Nephron progenitor cell (in vitro differentiated cells): Measurements from ENCODE around the gene FAM3D.

ENCODE experiments used
- DNase-seq: peaks from one replicate; pipeline ENCODE4 v3.0.0; 2021
- H3K27ac Mint-ChIP-seq: 2 replicates; pipeline ENCODE4 v1.8.0; 2021; ENCODE audit warnings: mild to moderate bottlenecking, moderate library complexity, mixed read lengths
- H3K27me3 Mint-ChIP-seq: 2 replicates; pipeline ENCODE4 v1.8.0; 2021; ENCODE audit warnings: mild to moderate bottlenecking, low read depth, mixed read lengths; ENCODE audit not compliant: poor library complexity
- H3K36me3 Mint-ChIP-seq: 2 replicates; pipeline ENCODE4 v1.8.0; 2021; ENCODE audit warnings: low read depth, mixed read lengths
- H3K4me1 Mint-ChIP-seq: 2 replicates; pipeline ENCODE4 v1.8.0; 2021; ENCODE audit warnings: mixed read lengths
- H3K4me3 Mint-ChIP-seq: 2 replicates; pipeline ENCODE4 v1.8.0; 2021; ENCODE audit warnings: mild to moderate bottlenecking, moderate library complexity, mixed read lengths
- H3K9me3 Mint-ChIP-seq: 2 replicates; pipeline ENCODE4 v1.8.0; 2021; ENCODE audit warnings: mild to moderate bottlenecking, moderate library complexity, mixed read lengths
- TF ChIP-seq, protein P1 (sequence below): fragments of 200-600 bp; sonication (generic); IDR thresholded peaks from 2 replicates; pipeline ENCODE4 v1.5.0; 2021; ENCODE audit warnings: antibody characterized with exemption

The FAM3D gene

DNA sequence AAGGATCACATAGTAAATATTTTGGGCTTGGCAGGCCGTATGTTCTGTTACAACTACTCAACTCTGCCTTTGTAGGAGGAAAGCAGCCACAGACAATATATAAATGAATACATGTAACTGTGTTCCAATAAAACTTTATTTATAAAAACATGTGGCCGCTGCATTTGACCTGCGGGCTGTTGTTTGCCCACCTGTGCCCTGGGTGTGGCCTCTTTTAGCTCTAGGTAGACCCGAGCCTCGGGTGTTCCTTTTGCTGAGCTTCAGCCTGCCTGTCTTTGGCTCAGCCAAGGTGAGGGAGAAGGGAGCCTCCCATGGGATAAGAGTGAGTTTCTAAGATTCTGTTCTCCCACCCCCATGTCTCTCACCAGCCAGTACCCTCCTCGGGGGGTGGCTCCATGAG lies 5.6 kb downstream of the FAM3D start:
- Mint-ChIP-seq H3K27me3 (peaks cover 12% of the 10 kb centered on the region), H3K4me3 (no peak overlapping the region), H3K27ac (no peak overlapping the region), H3K36me3 (no peaks in the 10 kb centered on the region), H3K9me3 (no peaks in the 10 kb centered on the region), H3K4me1 (peaks cover 4% of the 10 kb centered on the region)
- TF ChIP-seq, protein P1, sequence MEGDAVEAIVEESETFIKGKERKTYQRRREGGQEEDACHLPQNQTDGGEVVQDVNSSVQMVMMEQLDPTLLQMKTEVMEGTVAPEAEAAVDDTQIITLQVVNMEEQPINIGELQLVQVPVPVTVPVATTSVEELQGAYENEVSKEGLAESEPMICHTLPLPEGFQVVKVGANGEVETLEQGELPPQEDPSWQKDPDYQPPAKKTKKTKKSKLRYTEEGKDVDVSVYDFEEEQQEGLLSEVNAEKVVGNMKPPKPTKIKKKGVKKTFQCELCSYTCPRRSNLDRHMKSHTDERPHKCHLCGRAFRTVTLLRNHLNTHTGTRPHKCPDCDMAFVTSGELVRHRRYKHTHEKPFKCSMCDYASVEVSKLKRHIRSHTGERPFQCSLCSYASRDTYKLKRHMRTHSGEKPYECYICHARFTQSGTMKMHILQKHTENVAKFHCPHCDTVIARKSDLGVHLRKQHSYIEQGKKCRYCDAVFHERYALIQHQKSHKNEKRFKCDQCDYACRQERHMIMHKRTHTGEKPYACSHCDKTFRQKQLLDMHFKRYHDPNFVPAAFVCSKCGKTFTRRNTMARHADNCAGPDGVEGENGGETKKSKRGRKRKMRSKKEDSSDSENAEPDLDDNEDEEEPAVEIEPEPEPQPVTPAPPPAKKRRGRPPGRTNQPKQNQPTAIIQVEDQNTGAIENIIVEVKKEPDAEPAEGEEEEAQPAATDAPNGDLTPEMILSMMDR: no peak
- DNase-seq: no peak

DNA sequence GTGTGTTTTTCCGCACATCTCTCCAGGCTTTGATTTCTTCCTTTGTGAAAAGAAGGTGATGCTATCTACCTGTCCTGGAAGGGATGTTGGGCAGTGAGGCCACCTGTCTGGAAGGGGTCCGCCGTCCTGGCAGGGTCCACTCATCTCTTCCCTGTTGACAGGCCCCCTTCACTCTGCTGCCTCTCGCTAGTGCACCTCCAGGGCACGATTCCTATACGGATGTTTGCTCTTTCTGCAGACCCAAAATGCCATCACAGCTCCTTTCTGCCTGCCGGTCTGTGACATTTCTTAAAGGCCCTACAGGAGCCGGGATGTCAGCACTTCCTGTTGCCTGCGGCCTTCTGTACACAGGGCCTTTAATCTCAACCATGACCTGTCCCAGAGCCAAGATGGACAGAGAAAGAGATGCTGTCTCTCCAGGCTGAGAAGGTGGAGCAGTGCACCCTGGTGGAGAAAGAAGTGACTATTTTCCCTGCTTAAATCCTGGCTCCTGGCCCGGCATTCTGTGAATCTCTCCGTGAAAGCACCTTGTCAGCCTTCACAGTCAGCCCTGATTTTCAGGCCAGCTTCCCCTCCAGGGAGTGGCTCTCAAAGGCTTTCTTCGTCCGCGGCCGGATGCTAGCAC lies 7.4 kb downstream of the FAM3D start:
- TF ChIP-seq, protein P1: peak; percentile 30
- H3K4me3 Mint-ChIP-seq: no peak overlapping the region
- no peaks in the 10 kb centered on the region for H3K9me3 Mint-ChIP-seq
- DNase-seq: no peak
- no peaks in the 10 kb centered on the region for H3K36me3 Mint-ChIP-seq
- peaks cover 4% of the 10 kb centered on the region for H3K4me1 Mint-ChIP-seq
- H3K27ac Mint-ChIP-seq: no peak overlapping the region
- peaks cover 10% of the 10 kb centered on the region for H3K27me3 Mint-ChIP-seq

DNA sequence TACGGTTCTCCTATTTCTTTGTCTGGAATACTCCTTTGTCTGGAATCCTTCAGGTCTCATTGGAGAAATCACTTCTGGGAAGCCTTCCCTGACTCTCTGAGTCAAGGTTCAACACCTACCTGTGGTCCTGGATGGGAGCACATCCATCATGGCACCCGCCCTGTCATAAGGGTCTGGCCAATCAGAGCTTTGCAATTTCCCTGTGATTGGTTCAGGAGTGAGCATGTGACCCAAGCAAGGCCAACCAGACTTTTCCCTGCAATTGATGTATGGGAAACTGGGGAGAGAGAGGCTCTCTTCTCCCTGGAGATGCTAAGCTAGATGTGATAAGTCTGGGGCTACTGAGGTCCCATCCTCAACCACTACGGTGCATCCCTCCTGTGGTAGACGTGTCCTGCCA lies 8.1 kb downstream of the FAM3D start:
- DNase-seq: no peak
- H3K9me3 Mint-ChIP-seq: no peaks in the 10 kb centered on the region
- H3K36me3 Mint-ChIP-seq: no peaks in the 10 kb centered on the region
- H3K27me3 Mint-ChIP-seq: peaks cover 11% of the 10 kb centered on the region
- H3K4me1 Mint-ChIP-seq: peaks cover 4% of the 10 kb centered on the region
- TF ChIP-seq, protein P1: no peak
- no peak overlapping the region for H3K4me3 Mint-ChIP-seq
- H3K27ac Mint-ChIP-seq: no peak overlapping the region

DNA sequence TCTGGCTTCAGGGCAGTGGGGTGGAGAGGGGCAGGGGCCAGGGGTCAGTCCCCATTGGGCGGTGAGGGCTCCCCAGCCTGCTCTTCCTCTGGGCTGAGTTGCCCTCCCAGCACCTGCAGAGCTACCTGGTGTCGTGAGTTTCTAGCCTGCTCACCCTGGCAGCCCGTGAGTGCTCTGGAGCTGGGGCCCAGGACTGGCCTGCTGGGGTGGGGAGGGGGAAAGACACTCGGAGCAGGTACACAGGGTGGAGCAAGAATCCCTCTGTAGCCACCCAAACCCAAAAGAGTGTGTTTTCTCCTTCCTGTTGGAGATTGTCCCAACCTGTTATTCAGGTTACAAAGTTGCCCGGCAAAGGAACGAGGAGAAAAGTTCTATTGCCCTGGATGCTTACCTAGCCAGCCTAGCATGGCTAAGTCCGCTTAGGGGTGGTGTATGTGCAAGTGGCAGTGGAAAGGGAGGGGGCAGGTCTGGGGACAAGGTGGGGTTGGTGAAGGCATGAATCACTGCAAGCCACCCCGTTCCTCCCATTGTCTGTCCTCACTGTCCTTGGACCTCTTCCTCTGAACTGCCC lies 8.9 kb downstream of the FAM3D start:
- Mint-ChIP-seq H3K27me3 (peaks cover 18% of the 10 kb centered on the region), H3K4me3 (no peak overlapping the region), H3K9me3 (peaks cover 1% of the 10 kb centered on the region), H3K36me3 (no peaks in the 10 kb centered on the region), H3K27ac (no peak overlapping the region), H3K4me1 (peaks cover 4% of the 10 kb centered on the region)
- no peak for DNase-seq
- TF ChIP-seq, protein P1: no peak

DNA sequence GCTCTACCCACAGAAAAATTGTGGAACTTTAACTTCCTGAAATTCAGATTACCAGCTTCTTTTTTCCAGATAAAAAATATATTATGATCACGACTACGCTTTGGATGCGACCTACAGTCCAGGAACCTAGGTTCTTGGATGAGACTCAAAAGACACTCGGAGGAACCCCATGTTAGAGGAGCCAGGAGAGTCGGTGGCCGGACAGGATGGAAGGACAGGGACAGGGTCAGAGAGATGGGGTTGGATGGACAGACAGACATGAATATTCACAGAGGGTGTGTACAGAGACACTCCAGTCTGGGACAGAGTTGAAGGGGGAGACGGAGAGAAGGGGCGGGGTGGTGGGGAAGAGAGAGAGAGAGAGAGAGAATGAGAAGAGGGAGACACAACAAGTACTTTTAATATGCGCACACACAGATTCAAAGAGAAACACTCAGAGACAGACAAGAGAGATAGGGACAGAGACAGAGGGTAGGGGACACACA lies 9.5 kb downstream of the FAM3D start:
- no peak for DNase-seq
- TF ChIP-seq, protein P1: no peak
- H3K27ac Mint-ChIP-seq: peak overlapping the region; percentile 11
- H3K4me1 Mint-ChIP-seq: peaks cover 4% of the 10 kb centered on the region
- peaks cover 18% of the 10 kb centered on the region for H3K27me3 Mint-ChIP-seq
- H3K9me3 Mint-ChIP-seq: peaks cover 4% of the 10 kb centered on the region
- no peak overlapping the region for H3K4me3 Mint-ChIP-seq
- H3K36me3 Mint-ChIP-seq: no peaks in the 10 kb centered on the region

DNA sequence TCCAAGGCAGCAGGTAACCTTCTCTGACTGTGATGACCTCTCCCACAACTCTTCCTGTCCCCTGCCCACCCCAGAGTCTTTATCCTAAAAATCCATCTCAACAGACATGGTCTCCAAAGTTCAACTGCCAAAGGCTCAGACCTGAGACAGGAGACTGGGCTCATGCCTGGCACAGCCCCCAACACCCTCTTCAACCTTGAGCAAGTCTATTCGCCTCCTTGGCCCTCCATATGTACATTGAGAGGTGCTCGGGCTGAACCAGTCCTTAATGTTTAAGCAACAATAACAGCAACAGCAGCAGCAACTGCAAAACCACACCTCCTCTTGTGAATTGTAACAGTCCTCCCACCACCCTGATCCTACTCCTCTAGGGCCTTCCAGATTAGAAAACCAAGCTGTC lies 9.9 kb downstream of the FAM3D start:
- Mint-ChIP-seq H3K4me3 (no peak overlapping the region), H3K9me3 (peaks cover 4% of the 10 kb centered on the region)

More for the DNA sequence above, 9.9 kb downstream of the FAM3D start:
- peaks cover 17% of the 10 kb centered on the region for H3K27me3 Mint-ChIP-seq
- no peaks in the 10 kb centered on the region for H3K36me3 Mint-ChIP-seq
- H3K27ac Mint-ChIP-seq: no peak overlapping the region
- DNase-seq: no peak
- TF ChIP-seq, protein P1: no peak
- H3K4me1 Mint-ChIP-seq: peaks cover 4% of the 10 kb centered on the region
